ENCODE results near the gene PDE1A.

PDE1A gene

DNA sequence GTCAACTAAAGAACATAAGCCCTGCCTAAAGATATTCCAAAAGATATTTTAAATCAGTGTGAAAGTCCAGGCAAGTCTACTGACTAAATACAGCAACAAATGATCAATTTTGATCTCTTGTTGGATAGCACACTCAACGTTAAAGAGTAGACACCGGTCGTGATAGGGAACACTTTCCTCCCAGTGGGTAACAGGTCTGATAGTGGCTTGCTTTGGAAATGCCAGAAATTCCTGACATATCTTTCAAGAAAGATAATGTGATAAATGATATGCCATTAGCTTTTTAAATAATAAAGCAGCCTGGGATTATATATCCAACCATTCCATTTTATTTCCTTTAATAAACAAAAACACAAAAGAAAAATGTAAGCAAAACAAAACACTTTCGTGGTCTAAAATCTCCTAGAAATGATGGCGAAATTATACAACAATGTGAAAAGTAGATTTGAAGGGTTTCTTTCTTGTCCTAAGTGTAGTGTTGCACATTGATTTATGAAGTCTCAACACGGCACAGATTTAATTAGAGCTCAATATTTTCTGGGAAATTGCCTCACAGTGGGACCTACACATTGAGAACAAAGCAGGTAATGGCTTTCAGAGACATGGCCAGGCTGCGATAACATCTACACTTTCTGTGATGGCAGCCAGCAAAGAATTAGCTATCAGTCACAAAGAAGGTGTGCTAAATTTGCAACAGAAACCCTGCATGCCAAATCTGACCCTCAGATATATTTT, 282.6 kb downstream of the PDE1A start:
- DNase-seq (ENCODE audit: extremely low read depth in 1 of 2, low read depth in 1 of 2), result no peak

DNA sequence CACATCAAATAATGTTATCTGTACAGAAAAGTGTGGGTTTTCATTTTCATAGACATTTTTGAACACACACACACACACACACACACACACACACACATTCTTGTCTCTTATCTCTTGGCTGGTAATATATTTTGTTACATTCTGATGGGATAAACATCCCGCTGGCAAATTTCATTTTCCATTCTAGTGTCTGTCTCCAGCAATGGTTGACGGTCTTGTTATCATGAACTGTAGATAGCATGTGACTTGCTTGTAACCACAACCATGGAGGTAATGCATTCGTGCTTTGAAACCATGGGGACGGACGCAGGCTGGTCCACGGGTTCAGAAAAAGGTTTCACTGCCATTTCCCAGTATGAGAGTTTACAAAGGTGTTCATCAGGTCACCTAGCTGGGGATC, 284.8 kb downstream of the PDE1A start:
- no peak for DNase-seq (ENCODE audit: extremely low read depth in 1 of 2, low read depth in 1 of 2)

DNA sequence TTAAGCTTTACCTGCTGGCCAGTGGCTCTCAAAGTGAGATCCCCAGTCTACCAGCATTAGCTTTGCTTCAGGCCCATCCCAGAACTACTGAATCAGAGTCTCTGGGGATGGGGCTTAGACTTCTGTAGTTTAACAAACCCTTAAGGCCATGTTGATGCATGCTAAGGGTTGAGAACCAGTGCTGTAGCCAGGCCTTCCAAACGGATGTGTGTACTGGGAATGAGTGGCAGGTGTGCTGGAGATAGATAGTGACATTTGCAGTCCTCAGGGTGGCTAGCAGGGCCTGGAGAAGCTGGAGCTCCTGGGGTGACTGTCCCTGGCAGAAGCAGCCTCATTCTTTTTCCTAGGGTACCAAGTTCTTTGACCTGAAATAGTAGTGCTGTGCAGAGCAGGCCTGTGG, 292.6 kb downstream of the PDE1A start:
- DNase-seq (ENCODE audit: extremely low read depth in 1 of 2, low read depth in 1 of 2), result no peak

DNA sequence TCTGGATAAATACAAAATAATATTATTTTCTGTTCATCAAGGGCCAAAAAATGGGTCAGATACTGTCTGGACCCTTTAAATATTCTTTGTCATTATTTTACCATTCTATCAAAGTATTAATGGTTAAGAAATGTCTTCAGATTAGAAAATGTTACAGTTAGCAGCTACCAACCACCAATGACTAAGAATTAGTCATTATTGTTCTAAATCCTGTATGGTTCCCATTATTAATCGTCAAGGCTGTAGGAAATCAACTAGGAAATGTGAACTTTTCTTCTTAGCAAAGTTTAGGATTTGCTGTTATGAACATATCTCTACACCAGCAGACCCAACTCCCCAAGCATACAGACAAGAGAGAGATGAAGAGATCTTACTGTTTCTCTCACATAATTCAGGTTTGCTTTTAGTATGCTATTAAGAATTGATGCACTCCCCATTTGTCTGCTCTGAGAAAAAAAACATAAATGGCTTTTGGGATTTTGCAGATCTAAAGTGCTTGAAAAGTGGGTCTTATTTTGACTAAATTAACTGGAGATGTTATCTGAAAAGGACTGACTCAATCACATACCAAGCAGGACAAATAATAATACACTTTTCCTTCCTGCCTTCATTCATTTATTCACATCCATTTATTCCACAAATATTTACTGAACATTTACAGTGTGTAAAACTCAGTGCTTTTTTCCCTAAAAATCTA, 293.5 kb downstream of the PDE1A start:
- no peak for DNase-seq (ENCODE audit: extremely low read depth in 1 of 2, low read depth in 1 of 2)

DNA sequence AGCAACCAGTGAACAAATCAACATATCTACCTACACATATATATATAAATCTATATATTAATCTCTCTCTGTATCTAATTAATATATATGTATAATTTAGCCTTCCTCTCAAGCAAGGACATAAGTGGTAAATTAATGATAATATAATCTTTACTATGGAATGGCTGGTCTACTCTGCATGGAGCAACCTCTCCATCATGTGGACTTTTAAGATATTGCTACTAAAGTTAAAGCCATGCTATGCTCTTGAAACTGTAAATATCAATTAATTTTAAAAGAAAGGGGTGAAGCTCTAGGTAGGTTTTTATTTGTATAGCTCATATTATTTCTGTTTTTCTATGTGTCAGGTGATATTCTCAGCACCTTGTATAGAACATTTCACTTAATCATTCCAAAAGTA, 294.2 kb downstream of the PDE1A start:
- DNase-seq (ENCODE audit: extremely low read depth in 1 of 2, low read depth in 1 of 2), result no peak

DNA sequence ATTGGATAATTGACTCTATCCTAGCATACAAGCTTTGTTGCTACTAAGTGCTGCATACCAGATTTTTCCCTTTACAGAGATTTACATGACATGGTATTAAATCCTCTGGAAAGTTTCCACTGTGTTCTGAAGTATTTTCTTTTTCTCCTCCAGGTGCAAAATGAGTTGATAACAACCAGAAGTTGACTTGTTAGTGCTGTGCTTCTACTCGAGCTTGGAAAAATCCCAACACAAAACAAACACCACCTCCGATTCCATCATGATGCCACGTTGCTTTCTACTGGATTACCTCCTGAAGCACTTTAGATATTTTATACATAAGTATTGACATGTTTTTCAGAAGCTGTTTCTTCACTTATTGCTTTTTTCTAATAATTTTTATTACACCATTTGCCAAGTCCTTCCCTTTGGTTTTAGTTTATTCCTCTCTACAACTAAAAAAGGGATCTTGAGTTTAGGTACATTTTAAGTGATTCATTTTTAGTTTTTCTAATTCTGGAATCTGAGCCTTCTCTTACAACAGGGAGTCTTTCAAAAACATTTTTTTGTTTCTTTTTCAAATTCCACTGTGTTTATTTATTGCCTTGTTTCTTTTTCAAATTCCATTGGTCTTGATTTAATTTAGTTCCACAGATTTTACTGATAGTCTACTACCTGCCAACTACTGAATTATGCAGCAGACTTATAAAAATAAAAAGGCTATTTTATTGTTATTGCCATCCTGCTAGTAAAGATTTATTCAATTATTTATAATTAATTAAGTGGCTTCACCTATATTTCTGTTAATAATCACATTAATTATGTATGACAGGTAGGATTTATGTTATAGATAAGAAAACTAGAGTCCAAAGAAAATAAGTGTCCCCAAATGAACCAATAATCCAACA, 297.8 kb downstream of the PDE1A start:
- no peak for DNase-seq (ENCODE audit: extremely low read depth in 1 of 2, low read depth in 1 of 2)

DNA sequence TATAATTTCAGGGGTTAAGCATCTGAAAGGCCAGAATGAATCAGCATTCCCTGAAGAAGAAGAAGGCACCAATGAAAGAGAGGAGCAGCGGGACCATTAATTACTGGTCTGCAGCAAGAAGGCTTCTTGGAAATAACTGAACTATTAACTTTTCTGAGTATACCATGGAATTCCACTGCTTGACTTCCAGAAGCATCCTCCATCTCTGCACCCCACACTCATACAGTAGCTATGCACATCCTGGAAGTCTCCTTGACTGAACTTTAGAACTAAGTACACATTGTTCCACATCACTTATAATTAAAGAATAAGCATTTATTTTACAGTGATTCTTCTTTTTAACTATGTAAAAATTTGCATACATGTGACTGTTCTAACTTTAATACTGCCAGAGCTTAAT, 309.6 kb downstream of the PDE1A start:
- DNase-seq (ENCODE audit: extremely low read depth in 1 of 2, low read depth in 1 of 2), result no peak

DNA sequence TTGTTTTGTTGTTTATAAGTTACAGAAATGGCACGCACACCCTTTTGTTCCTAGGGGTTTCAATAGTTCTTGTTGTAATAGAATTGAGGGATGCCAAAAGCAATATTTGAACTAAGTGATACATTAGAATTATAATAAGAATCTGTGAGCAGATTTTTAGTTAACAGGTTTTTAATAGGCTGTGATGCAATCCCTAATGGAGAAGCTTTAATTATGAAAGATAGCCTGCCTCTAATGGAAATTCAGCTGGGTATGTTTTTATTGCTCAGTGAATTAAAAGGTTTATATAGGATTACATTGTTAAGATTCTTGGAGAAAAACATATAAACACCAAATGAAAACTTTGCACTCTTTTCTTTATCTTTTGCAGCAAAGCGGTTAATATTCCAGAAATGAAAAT, 310.1 kb downstream of the PDE1A start:
- DNase-seq (ENCODE audit: extremely low read depth in 1 of 2, low read depth in 1 of 2), result no peak

DNA sequence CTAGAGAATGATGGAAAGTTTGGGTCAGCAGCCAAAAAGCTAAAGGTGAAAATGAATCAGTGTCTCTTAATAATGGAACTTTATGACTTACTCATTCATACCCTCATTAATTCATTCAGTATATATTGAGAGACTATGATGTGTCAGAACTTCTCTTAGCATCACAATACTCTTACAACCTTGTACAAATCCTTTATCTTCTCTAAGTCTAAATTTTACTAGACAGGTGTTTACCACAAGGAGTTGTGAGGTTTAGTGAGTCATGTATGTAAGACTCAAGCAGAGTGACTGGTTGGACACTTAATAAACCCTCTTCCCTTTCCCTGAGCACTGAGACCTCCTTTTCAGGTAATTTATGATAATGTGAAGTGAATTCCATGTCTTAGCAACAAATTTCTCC, 311.6 kb downstream of the PDE1A start:
- DNase-seq (ENCODE audit: extremely low read depth in 1 of 2, low read depth in 1 of 2), result no peak

DNA sequence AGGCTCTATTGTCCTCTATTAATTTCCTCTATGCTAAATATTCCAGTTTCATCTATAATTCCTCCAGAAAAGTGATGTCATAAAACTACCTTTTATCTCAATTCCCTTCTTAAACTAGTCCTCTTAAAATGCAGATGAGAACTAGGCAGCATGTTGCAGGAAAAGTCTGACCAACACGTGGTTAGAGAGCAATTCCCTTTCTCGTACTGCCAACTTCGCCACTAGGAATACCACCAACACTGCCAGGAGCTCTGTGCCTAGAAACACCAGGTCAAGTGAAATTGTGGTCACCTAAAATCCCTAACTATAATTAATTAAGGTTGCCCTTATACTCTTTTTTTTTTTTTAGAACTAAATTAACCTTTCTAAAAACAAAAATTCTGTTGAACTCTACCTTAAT, 313.5 kb downstream of the PDE1A start:
- no peak for DNase-seq (ENCODE audit: extremely low read depth in 1 of 2, low read depth in 1 of 2)

DNA sequence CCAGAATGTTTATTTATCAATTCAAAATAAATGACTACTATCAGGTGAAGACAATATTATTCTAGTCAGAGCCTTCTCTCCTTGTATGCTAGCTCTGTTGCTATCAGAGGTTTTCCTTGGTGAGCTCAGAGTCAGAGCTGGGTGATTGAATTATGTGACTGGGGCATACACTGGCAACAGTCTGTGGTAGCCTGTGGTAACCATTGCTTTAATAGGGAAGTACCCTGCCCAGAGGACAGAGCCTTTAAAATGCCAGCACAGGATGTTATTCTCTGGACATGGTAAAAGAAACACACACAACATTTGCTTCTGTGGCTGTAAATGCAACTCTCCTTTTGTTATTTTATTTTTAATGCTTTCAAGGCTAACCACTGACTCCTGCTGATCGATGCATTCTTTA, 316.5 kb downstream of the PDE1A start:
- no peak for DNase-seq (ENCODE audit: extremely low read depth in 1 of 2, low read depth in 1 of 2)

DNA sequence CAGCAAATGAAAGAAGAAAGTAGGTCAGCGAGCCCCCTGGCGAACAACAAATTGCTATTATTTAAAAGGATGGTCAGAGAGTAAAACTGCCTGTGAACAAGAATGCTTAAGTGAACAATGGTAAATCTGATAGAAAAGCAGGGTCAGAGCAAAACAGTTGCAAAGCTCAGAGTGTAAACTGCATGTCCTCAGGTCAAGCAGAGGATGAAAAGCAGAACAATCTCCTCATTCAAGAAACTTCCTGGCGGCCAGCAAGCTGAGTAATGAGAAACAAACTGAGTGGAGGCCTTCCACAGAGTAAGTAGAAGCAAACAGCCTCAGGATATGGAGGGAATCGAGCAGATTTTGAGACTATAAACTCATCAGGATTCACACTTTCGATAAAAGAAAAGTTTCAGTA, 323.3 kb downstream of the PDE1A start:
- no peak for DNase-seq (ENCODE audit: extremely low read depth in 1 of 2, low read depth in 1 of 2)

DNA sequence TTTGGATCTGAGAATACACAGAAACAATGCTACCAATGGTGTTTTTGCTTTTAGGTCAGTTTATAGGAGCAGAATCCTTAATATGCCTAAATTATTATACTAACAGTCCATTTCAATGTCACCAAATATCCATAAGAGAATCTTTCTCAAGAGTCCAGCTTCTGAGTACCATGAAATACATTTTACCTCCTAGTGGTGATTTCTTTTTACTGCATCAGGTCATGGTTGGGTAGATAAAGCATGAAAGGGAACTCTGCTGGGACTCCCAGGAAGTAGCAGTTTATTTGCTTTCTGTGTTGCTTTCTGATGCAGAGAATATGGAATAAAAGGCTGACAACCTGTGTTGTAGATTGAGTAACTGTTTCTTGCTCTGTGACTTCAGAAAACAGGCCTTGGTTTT, 325.6 kb downstream of the PDE1A start:
- DNase-seq (ENCODE audit: extremely low read depth in 1 of 2, low read depth in 1 of 2), result no peak

DNA sequence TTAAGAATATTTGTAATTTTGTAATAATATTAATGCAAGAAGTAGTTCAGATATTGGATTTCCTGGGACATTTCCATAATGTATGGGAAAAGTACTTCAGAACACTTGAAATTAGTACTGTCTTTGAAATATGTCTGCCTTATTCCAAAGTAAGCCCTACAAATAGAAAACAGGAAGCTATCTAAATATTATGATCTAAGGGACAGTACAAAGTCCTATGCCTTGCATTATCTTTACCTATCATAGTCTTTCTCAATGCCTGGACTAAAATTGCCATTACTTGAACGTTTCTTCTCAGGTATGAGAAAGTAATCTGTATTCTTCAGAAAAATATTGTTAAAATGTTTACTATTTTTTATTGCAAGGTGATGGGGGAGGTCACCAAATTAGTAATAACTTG, 328.2 kb downstream of the PDE1A start:
- DNase-seq (ENCODE audit: extremely low read depth in 1 of 2, low read depth in 1 of 2), result no peak

DNA sequence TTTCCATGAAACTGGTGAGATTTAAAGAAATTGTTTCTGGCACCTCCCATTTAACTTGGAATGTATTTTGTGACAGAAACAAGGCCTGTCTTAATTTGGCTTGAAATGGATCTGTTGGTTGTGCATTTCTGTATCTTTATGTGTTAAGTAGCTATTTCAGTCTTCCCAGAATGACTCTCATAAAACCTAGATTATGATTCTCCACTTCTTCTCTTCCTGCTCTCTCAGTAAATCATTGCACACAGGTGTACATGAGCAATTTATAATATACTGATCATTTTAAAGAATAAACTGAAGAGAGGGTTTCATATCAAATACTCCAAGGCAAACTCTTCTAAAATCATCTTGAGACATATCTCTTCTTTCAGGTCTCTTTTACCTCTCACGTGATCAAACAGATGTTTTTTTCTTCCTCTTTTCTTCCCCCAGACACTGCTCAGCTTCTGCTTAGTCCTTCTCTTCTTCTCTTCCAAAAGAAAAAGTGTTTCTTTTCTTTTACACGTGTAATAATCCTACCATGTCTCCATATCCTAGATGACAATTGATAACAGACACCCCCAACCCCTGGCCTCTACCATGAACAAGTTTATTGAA, 329.2 kb downstream of the PDE1A start:
- no peak for DNase-seq (ENCODE audit: extremely low read depth in 1 of 2, low read depth in 1 of 2)

DNA sequence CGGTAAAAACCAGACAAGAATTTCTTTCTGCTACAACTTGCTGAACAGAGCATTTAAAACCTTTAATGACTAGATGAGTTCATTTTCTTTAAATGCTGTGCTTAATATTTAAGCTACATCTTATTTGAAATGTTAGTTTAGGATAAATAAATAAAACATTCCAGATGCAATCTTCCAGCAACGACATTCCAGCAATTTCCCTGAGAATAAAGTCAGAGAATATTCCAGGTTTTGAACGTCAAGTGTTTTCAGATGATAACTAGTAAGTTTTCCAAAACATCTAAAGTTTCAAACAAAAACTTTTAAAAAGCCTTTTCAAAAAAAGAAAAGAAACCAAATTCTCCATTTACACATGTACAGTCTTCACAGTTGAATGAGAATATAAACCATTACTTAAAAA, 336.4 kb downstream of the PDE1A start:
- DNase-seq (ENCODE audit: extremely low read depth in 1 of 2, low read depth in 1 of 2), result no peak

All from stimulated activated CD8-positive, alpha-beta memory T cell treated with anti-CD3 and anti-CD28 coated beads, Interleukin-7, amount 100 ng/mL, for 48 hours (primary cell).